SK-N-SH (cell line): ENCODE measurements around the gene DNAL4. TPM values are rescaled to one million over a fixed set of nuclear protein-coding genes. Genes with fewer than 3 reads are reported as not detected.

Experiments
- CTCF ChIA-PET: fragments of 300-600, 350-600 bp; formaldehyde crosslinking; extraction: SDS; loops from one replicate; lab custom pipeline; 2021; lab: Yijun Ruan, JAX
- POLR2A ChIA-PET: fragments of 350-600 bp; sonication (Branson Sonifier 250); formaldehyde crosslinking; extraction: SDS; loops from one replicate; lab custom pipeline; 2020; ENCODE audit warnings: antibody characterized with exemption, inconsistent platforms; lab: Yijun Ruan, JAX
- DNase-seq: peaks from one replicate; pipeline ENCODE4 v3.0.0; 2012
- H2AFZ ChIP-seq: fragments of 200-600 bp; sonication (generic); 2 replicates; pipeline ENCODE4 v1.8.1; 2016; ENCODE audit warnings: antibody characterized with exemption, mild to moderate bottlenecking, low read depth
- H3F3A ChIP-seq: fragments of 200-600 bp; sonication (generic); replicated peaks from 2 replicates; pipeline ENCODE3; 2016; ENCODE audit warnings: antibody characterized with exemption, mild to moderate bottlenecking; ENCODE audit not compliant: insufficient read depth
- H3K27ac ChIP-seq, 2 experiments: fragments of 200-500 bp in 1 of 2; fragments of 200-600 bp in 1 of 2; sonication (Bioruptor generic) in 1 of 2; sonication (generic), shearing (Covaris generic) in 1 of 2; 2 replicates each; pipeline versions ENCODE4 v1.5.1 to v1.6.1; 2014 to 2016; ENCODE audit warnings: low read depth in 2 of 2, inconsistent platforms in 1 of 2, low read length in 1 of 2, mild to moderate bottlenecking in 1 of 2, mixed read lengths in 1 of 2
- H3K27me3 ChIP-seq: fragments of 200-600 bp; sonication (generic), shearing (Covaris generic); 2 replicates; pipeline ENCODE4 v1.6.1; 2016; ENCODE audit warnings: mixed run types; ENCODE audit not compliant: insufficient read depth
- H3K36me3 ChIP-seq, 2 experiments: fragments of 200-500 bp in 1 of 2; fragments of 200-600 bp in 1 of 2; sonication (Bioruptor generic) in 1 of 2; sonication (generic) in 1 of 2; replicated peaks in 1 of 2; 2 replicates each; pipeline versions ENCODE3 to v1.5.1; 2014 to 2016; ENCODE audit warnings: low read length in 1 of 2, mild to moderate bottlenecking in 1 of 2; ENCODE audit not compliant: insufficient read depth in 2 of 2, control insufficient read depth in 1 of 2
- H3K4me1 ChIP-seq, 2 experiments: fragments of 200-500 bp in 1 of 2; fragments of 200-600 bp in 1 of 2; sonication (Bioruptor generic) in 1 of 2; sonication (generic), shearing (Covaris generic) in 1 of 2; 2 replicates each; pipeline versions ENCODE4 v1.5.1 to v1.6.1; 2014 to 2016; ENCODE audit warnings: low read depth in 1 of 2, low read length in 1 of 2, mixed run types in 1 of 2; ENCODE audit not compliant: insufficient read depth in 2 of 2, control insufficient read depth in 1 of 2
- H3K4me2 ChIP-seq: fragments of 200-600 bp; sonication (generic), shearing (Covaris generic); 2 replicates; pipeline ENCODE4 v1.6.1; 2017; ENCODE audit warnings: mixed run types
- H3K4me3 ChIP-seq, 2 experiments: fragments of 200-500 bp in 1 of 2; fragments of 200-600 bp in 1 of 2; sonication (Bioruptor generic) in 1 of 2; sonication (generic), shearing (Covaris generic) in 1 of 2; 2 replicates each; pipeline versions ENCODE4 v1.5.1 to v1.8.1; 2014 to 2016; ENCODE audit warnings: low read depth in 2 of 2, inconsistent platforms in 1 of 2, low read length in 1 of 2, mild to moderate bottlenecking in 1 of 2, mixed read lengths in 1 of 2, moderate library complexity in 1 of 2
- H3K79me2 ChIP-seq: fragments of 200-600 bp; sonication (generic); 2 replicates; pipeline ENCODE4 v1.8.1; 2017; ENCODE audit warnings: mild to moderate bottlenecking; ENCODE audit not compliant: insufficient read depth
- H3K9ac ChIP-seq: fragments of 200-600 bp; sonication (generic); 2 replicates; pipeline ENCODE4 v1.6.1; 2017; ENCODE audit warnings: mixed run types
- H3K9me2 ChIP-seq: fragments of 200-600 bp; sonication (generic); 2 replicates; pipeline ENCODE4 v1.6.1; 2017; ENCODE audit warnings: mixed run types
- H3K9me3 ChIP-seq: fragments of 200-600 bp; sonication (generic); 2 replicates; pipeline ENCODE4 v1.6.1; 2017; ENCODE audit warnings: mixed run types, mild to moderate bottlenecking, moderate library complexity
- H4K20me1 ChIP-seq: fragments of 200-600 bp; sonication (generic); 2 replicates; pipeline ENCODE4 v1.6.1; 2017; ENCODE audit warnings: mild to moderate bottlenecking, mixed run types; ENCODE audit not compliant: insufficient read depth
- ELF1 ChIP-seq: IDR thresholded peaks from 2 replicates; pipeline ENCODE4 v1.4.0; 2012
- EZH2phosphoT487 ChIP-seq: fragments of 200-600 bp; sonication (generic); IDR thresholded peaks from 2 replicates; pipeline ENCODE4 v1.6.1; 2017; ENCODE audit warnings: low read depth, mixed run types, mild to moderate bottlenecking, antibody characterized with exemption, moderate library complexity, borderline replicate concordance
- FOSL2 ChIP-seq: IDR thresholded peaks from 2 replicates; pipeline ENCODE4 v1.4.0; 2012; ENCODE audit warnings: low read depth, mild to moderate bottlenecking, moderate library complexity, borderline replicate concordance
- FOXJ3 ChIP-seq: sonication (generic); formaldehyde crosslinking; IDR thresholded peaks from 2 replicates; pipeline ENCODE4 v1.5.1; 2020; ENCODE audit warnings: mild to moderate bottlenecking, missing genetic modification reagents
- GABPA ChIP-seq: IDR thresholded peaks from 2 replicates; pipeline ENCODE4 v1.4.0; 2012; ENCODE audit warnings: low read depth, mild to moderate bottlenecking
- MXI1 ChIP-seq: IDR thresholded peaks from 2 replicates; pipeline ENCODE4 v1.6.1; 2012; ENCODE audit warnings: mild to moderate bottlenecking, low read depth, low read length, improper control_type of control experiment
- NFIC ChIP-seq: IDR thresholded peaks from 2 replicates; pipeline ENCODE4 v1.4.0; 2012; ENCODE audit warnings: borderline replicate concordance
- POLR2AphosphoS5 ChIP-seq: IDR thresholded peaks from 2 replicates; pipeline ENCODE4 v1.6.1; 2012; ENCODE audit warnings: low read depth, low read length
- RCOR1 ChIP-seq: fragments of 150-350 bp; IDR thresholded peaks from 2 replicates; pipeline ENCODE4 v1.6.1; 2017; ENCODE audit warnings: antibody characterized with exemption, low read length
- REST ChIP-seq: IDR thresholded peaks from 2 replicates; pipeline ENCODE4 v1.6.1; 2012; ENCODE audit warnings: mild to moderate bottlenecking, low read depth, low read length, moderate library complexity
- SIN3A ChIP-seq: IDR thresholded peaks from 2 replicates; pipeline ENCODE4 v1.6.1; 2012; ENCODE audit warnings: low read depth, mild to moderate bottlenecking, low read length, moderate library complexity, borderline replicate concordance
- SMC3 ChIP-seq: IDR thresholded peaks from 2 replicates; pipeline ENCODE4 v1.6.1; 2012; ENCODE audit warnings: low read depth, low read length, improper control_type of control experiment
- TAF1 ChIP-seq: IDR thresholded peaks from 2 replicates; pipeline ENCODE4 v1.6.1; 2012; ENCODE audit warnings: low read depth, mild to moderate bottlenecking, low read length, moderate library complexity, borderline replicate concordance
- TCF12 ChIP-seq: IDR thresholded peaks from 2 replicates; pipeline ENCODE4 v1.4.0; 2012
- USF2 ChIP-seq: fragments of 150-350 bp; IDR thresholded peaks from 2 replicates; pipeline ENCODE4 v1.6.1; 2017; ENCODE audit warnings: antibody characterized with exemption, low read length, low read depth, borderline replicate concordance
- ZBTB33 ChIP-seq: IDR thresholded peaks from 2 replicates; pipeline ENCODE4 v1.4.0; 2012; ENCODE audit warnings: low read depth, borderline replicate concordance
- WGBS: methylation state at CpG from one replicate; pipeline ENCODE4 v1.1.6; 2017; ENCODE audit warnings: low lambda C conversion rate; 5-methylcytosine and 5-hydroxymethylcytosine counted together
- polyA plus RNA-seq, 3 experiments: library from polyadenylated mRNA; depleted of rRNA; stranded (reverse); fragments of >200 nt; gene quantifications; 2 replicates each; pipeline ENCODE4 v1.2.3, GENCODE V29; 2012

DNAL4 gene
- polyA plus RNA-seq, 1 of the 3 experiments (the other 2 are of a cell fraction) = 15.1 TPM

GRCh38 chr22:38731703-38732161 is 62.2 kb downstream of the DNAL4 start:
- ChIA-PET CTCF (interaction anchor here (1.3 to 2.3 kb wide), 2 partner anchors 12 to 37 kb away, joined by 4 to 15 read pairs; no protein-coding TSS in a partner anchor), POLR2A (no interaction called here)
- Histone ChIP-seq H3K4me3 (no peak overlapping the region), H3K36me3 (peaks cover 0 to 26% of the 10 kb centered on the region in 2 experiments), H4K20me1 (no peaks in the 10 kb centered on the region), H3K4me2 (no peak overlapping the region), H3F3A (no peaks in the 10 kb centered on the region), H3K4me1 (no peaks in the 10 kb centered on the region; a peak in 1 of 4 replicates), H3K9ac (no peak overlapping the region), H3K79me2 (no peaks in the 10 kb centered on the region), H2AFZ (no peak overlapping the region), H3K9me3 (no peaks in the 10 kb centered on the region), H3K27ac (no peak overlapping the region), H3K9me2 (no peaks in the 10 kb centered on the region), H3K27me3 (no peaks in the 10 kb centered on the region)
- TF ChIP-seq ZBTB33 (no peak), TCF12 (no peak), SIN3A (no peak), TAF1 (no peak), EZH2phosphoT487 (no peak)
- 90% methylated on average over 2 of the region's 6 CpGs for WGBS
- no peak for DNase-seq

GRCh38 chr22:38730411-38730871 is 63.5 kb downstream of the DNAL4 start:
- H3K4me1 ChIP-seq = no peaks in the 10 kb centered on the region; a peak in 1 of 4 replicates
- no peaks in the 10 kb centered on the region for H3K9me2 ChIP-seq
- TF ChIP-seq EZH2phosphoT487 (no peak), TCF12 (no peak), ELF1 (no peak)
- no peaks in the 10 kb centered on the region for H3K27me3 ChIP-seq
- no peaks in the 10 kb centered on the region for H3K79me2 ChIP-seq
- H3K9me3 ChIP-seq = no peaks in the 10 kb centered on the region
- ChIA-PET CTCF (no interaction called here), POLR2A (no interaction called here)
- H3K27ac ChIP-seq = no peak overlapping the region
- H2AFZ ChIP-seq = no peak overlapping the region
- no peaks in the 10 kb centered on the region for H4K20me1 ChIP-seq
- no peak for DNase-seq
- no peak overlapping the region for H3K9ac ChIP-seq
- 100% methylated on average over 8 of the region's 13 CpGs for WGBS
- no peaks in the 10 kb centered on the region for H3F3A ChIP-seq
- H3K4me2 ChIP-seq = no peak overlapping the region
- no peak overlapping the region for H3K4me3 ChIP-seq
- H3K36me3 ChIP-seq = peaks cover 0 to 27% of the 10 kb centered on the region in 2 experiments

GRCh38 chr22:38729946-38730345 is 64.0 kb downstream of the DNAL4 start:
- H3K4me3 ChIP-seq = no peak overlapping the region
- H3K27me3 ChIP-seq = no peaks in the 10 kb centered on the region
- ChIA-PET CTCF (no interaction called here), POLR2A (no interaction called here)
- H3K9me2 ChIP-seq = no peaks in the 10 kb centered on the region
- no peaks in the 10 kb centered on the region for H3K9me3 ChIP-seq
- H3K4me1 ChIP-seq = no peaks in the 10 kb centered on the region; a peak in 1 of 4 replicates
- H3K27ac ChIP-seq = no peak overlapping the region
- no peak overlapping the region for H3K9ac ChIP-seq
- WGBS = 100% methylated on average over 2 of the region's 6 CpGs
- DNase-seq = no peak
- peaks cover 0 to 27% of the 10 kb centered on the region in 2 experiments for H3K36me3 ChIP-seq
- H3K4me2 ChIP-seq = no peak overlapping the region
- H3K79me2 ChIP-seq = no peaks in the 10 kb centered on the region
- H4K20me1 ChIP-seq = no peaks in the 10 kb centered on the region
- H2AFZ ChIP-seq = no peak overlapping the region
- no peaks in the 10 kb centered on the region for H3F3A ChIP-seq
- TF ChIP-seq NFIC = no peak
- TF ChIP-seq USF2 = no peak
- TF ChIP-seq GABPA = no peak
- no peak for TF ChIP-seq MXI1
- TF ChIP-seq FOXJ3 = no peak
- TF ChIP-seq FOSL2 = no peak
- no peak for TF ChIP-seq RCOR1
- no peak for TF ChIP-seq REST
- no peak for TF ChIP-seq SMC3
- TF ChIP-seq POLR2AphosphoS5 = no peak
